ENCODE measurements around the gene DEFB131B. TPM values are rescaled to one million over a fixed set of nuclear protein-coding genes. Genes with fewer than 3 reads are reported as not detected.

DEFB131B gene
- total and polyA plus RNA-seq, 2 of the 8 experiments (the other 6 are each of a cell fraction or from before 2014, with no cell fraction given), result not detected

- Histone ChIP-seq H3K4me2 (ENCODE audit: insufficient read depth in 1 of 2, low read depth in 2 of 2, low read length in 2 of 2) (peak within 1 kb of the TSS; percentile 68 to 73), H4K91ac (replicated peaks; ENCODE audit: insufficient read length, low read length) (peak within 1 kb of the TSS; percentile 2), H2AK5ac (ENCODE audit: low read depth, low read length) (no peak within 1 kb of the TSS), H3K18ac (ENCODE audit: extremely low read depth, low read length) (peak within 1 kb of the TSS; percentile 99), H3K79me2 (ENCODE audit: control insufficient read depth in 1 of 2, insufficient read depth in 2 of 2, low read length in 2 of 2) (peaks cover 19 to 56% of the 10 kb centered on the region in 2 experiments), H2BK20ac (ENCODE audit: low read length) (peak within 1 kb of the TSS; percentile 88; the same call in 1 of the 2 replicates), H2BK120ac (replicated peaks; ENCODE audit: low read depth, low read length) (peak within 1 kb of the TSS; percentile 52), H3K9ac (replicated peaks in 1 of 4; ENCODE audit: extremely low read depth in 1 of 4, low read depth in 3 of 4, low read length in 3 of 4) (peak within 1 kb of the TSS; percentile 92 to 99 (median 98)), H3K4ac (replicated peaks; ENCODE audit: insufficient read length, low read depth, low read length) (peak within 1 kb of the TSS; percentile 63), H2BK12ac (ENCODE audit: low read depth, low read length) (peak within 1 kb of the TSS; percentile 77; the same call in 1 of the 2 replicates), H3K27me3 (replicated peaks in 1 of 4; ENCODE audit: control insufficient read depth in 3 of 4, extremely low read depth in 1 of 4, insufficient read depth in 3 of 4, low read length in 3 of 4) (no peaks in the 10 kb centered on the region), H3K23me2 (ENCODE audit: low read depth, low read length) (peaks cover 13% of the 10 kb centered on the region), H2BK15ac (ENCODE audit: low read length) (no peak within 1 kb of the TSS), H4K20me1 (replicated peaks in 1 of 2; ENCODE audit: control insufficient read depth in 1 of 2, insufficient read depth in 2 of 2, low read length in 2 of 2) (peaks cover 2 to 6% of the 10 kb centered on the region in 2 experiments), H3K56ac (replicated peaks; ENCODE audit: insufficient read length, low read depth, low read length) (peak within 1 kb of the TSS; percentile 88), H3K27ac (ENCODE audit: low read depth, low read length) (peak within 1 kb of the TSS; percentile 99), H3K14ac (ENCODE audit: insufficient read length) (no peak within 1 kb of the TSS), H4K8ac (ENCODE audit: extremely low read depth, insufficient read depth, low read length) (peak within 1 kb of the TSS; percentile 94; the same call in 1 of the 2 replicates), H3K79me1 (ENCODE audit: low read depth, low read length) (peaks cover 4% of the 10 kb centered on the region), H3K9me3 (ENCODE audit: insufficient read depth in 2 of 2, low read depth in 1 of 2, low read length in 1 of 2) (no peaks in the 10 kb centered on the region), H3K4me3 (ENCODE audit: extremely low read depth in 1 of 4, insufficient read depth in 2 of 4, low read depth in 3 of 4, low read length in 4 of 4) (peak within 1 kb of the TSS; percentile 76 to 96 (median 84)), H3K36me3 (ENCODE audit: control insufficient read depth in 2 of 4, insufficient read depth in 4 of 4, low read length in 3 of 4) (peaks cover 0 to 7% (median under 1%) of the 10 kb centered on the region in 4 experiments; a peak in 2 of 8 replicates), H3K4me1 (replicated peaks in 1 of 4; ENCODE audit: control insufficient read depth in 3 of 4, insufficient read depth in 4 of 4, low read length in 3 of 4) (peaks cover 0 to 4% (median 0%) of the 10 kb centered on the region in 4 experiments; a peak in 2 of 7 replicates), H3K23ac (ENCODE audit: insufficient read length) (no peak within 1 kb of the TSS), H2AFZ (ENCODE audit: low read length) (peak within 1 kb of the TSS; percentile 98), H2BK5ac (ENCODE audit: low read depth, low read length) (peak within 1 kb of the TSS; percentile 99), H4K5ac (ENCODE audit: insufficient read length, low read depth, low read length) (peak within 1 kb of the TSS; percentile 95)
- ChIA-PET POLR2A (ENCODE audit: partially characterized antibody) (interaction anchor here (0.6 to 2.3 kb wide), 11 partner anchors 8 to 596 kb away, joined by 3 to 11 read pairs (median 4); partner anchors contain the start of gene ANAPC15), CTCF (ENCODE audit: partially characterized antibody) (interaction anchor here (2.5 kb wide), 1 partner anchor 28 kb away, joined by 10 read pairs; no protein-coding TSS in a partner anchor)
- 0% methylated on average over 20 of the region's 32 CpGs; no CpG with 5 or more reads in 1 of the 2 experiments for WGBS, 2 experiments (ENCODE audit: extremely low coverage in 1 of 2, insufficient coverage in 1 of 2, insufficient read length in 1 of 2, insufficient replicate concordance in 2 of 2, low coverage in 1 of 2, low lambda C conversion rate in 2 of 2, missing lambda C conversion rate in 1 of 2)
- FAIRE-seq, result no peak
- peak; percentile 79 to 98 for DNase-seq (ENCODE audit: low read depth in 1 of 2, low spot score in 2 of 2)
- TF ChIP-seq CBX5 (IDR thresholded peaks at IDR 0.05; ENCODE audit: low read depth, low read length), result no peak
- TF ChIP-seq ZNF274 (IDR thresholded peaks at IDR 0.05; ENCODE audit: borderline replicate concordance, extremely low read depth, low read length), result no peak
- peak; percentile 88 for TF ChIP-seq TAF7 (optimal IDR thresholded peaks at IDR 0.05; ENCODE audit: borderline replicate concordance, low read depth, low read length)
- peak; percentile 90 for TF ChIP-seq YY1 (IDR thresholded peaks at IDR 0.05; ENCODE audit: low read depth, low read length)
- TF ChIP-seq KDM5A (IDR thresholded peaks at IDR 0.05; ENCODE audit: low read length), result peak; percentile 79
- peak; percentile 8 to 74; a peak in 2 of 4 replicates for TF ChIP-seq SIN3A (conservative IDR thresholded peaks at IDR 0.05 in 1 of 2, IDR thresholded peaks at IDR 0.05 in 1 of 2; ENCODE audit: low read depth in 1 of 2, low read length in 2 of 2)
- peak; percentile 79; the same call in 1 of the 2 replicates for TF ChIP-seq EGR1 (IDR thresholded peaks at IDR 0.05; ENCODE audit: borderline replicate concordance, low read depth, low read length)
- no peak for TF ChIP-seq USF2 (IDR thresholded peaks at IDR 0.05; ENCODE audit: low read length)
- TF ChIP-seq CTBP2 (IDR thresholded peaks at IDR 0.05; ENCODE audit: borderline replicate concordance, insufficient read depth, insufficient read length, low read length), result no peak
- TF ChIP-seq POLR2A (IDR thresholded peaks at IDR 0.05; ENCODE audit: control extremely low read depth in 1 of 2, low read depth in 2 of 2, low read length in 2 of 2), result peak; percentile 59 to 80; a peak in 2 of 3 replicates
Measured at GRCh38 chr11:71928737-71929443, 50.6 kb downstream of the DEFB131B start, which contains the start of gene RNF121. RNF121 (plus strand) TSS chr11:71929046; CDS start chr11:71929062, 16 bp downstream.
